GM12873 (cell line): ENCODE measurements around the gene GCM1.

Source experiments
- CTCF ChIP-seq: IDR thresholded peaks from 2 replicates; pipeline ENCODE4 v1.5.1; 2012; ENCODE audit warnings: low read depth, mild to moderate bottlenecking, moderate library complexity, low read length, control low read depth; ENCODE audit not compliant: insufficient read depth; ENCODE audit errors: missing control alignments

GCM1 gene

GRCh38 chr6:53165293-53165692 is 16.7 kb upstream of the GCM1 start:
- no peak for TF ChIP-seq CTCF

- TF ChIP-seq CTCF = no peak
Measured at GRCh38 chr6:53162606-53163005, 14.0 kb upstream of the GCM1 start.

GRCh38 chr6:53161481-53162009 is 12.9 kb upstream of the GCM1 start:
- TF ChIP-seq CTCF = no peak

- TF ChIP-seq CTCF = no peak
Measured at GRCh38 chr6:53159558-53159957, 10.9 kb upstream of the GCM1 start.

GRCh38 chr6:53154794-53155193 is 6.2 kb upstream of the GCM1 start:
- no peak for TF ChIP-seq CTCF

- no peak for TF ChIP-seq CTCF
Measured at GRCh38 chr6:53154071-53154470, 5.4 kb upstream of the GCM1 start.

GRCh38 chr6:53152576-53152975 is 3.9 kb upstream of the GCM1 start:
- no peak for TF ChIP-seq CTCF
